NCI-H524 treated with DMSO at 0.1 percent for 48 hours (cell line): ENCODE measurements around the gene CD164L2.

Source experiments
- DNase-seq: peaks from one replicate; lab custom pipeline; 2025; lab: John Stamatoyannopoulos, UW

CD164L2 gene

DNA sequence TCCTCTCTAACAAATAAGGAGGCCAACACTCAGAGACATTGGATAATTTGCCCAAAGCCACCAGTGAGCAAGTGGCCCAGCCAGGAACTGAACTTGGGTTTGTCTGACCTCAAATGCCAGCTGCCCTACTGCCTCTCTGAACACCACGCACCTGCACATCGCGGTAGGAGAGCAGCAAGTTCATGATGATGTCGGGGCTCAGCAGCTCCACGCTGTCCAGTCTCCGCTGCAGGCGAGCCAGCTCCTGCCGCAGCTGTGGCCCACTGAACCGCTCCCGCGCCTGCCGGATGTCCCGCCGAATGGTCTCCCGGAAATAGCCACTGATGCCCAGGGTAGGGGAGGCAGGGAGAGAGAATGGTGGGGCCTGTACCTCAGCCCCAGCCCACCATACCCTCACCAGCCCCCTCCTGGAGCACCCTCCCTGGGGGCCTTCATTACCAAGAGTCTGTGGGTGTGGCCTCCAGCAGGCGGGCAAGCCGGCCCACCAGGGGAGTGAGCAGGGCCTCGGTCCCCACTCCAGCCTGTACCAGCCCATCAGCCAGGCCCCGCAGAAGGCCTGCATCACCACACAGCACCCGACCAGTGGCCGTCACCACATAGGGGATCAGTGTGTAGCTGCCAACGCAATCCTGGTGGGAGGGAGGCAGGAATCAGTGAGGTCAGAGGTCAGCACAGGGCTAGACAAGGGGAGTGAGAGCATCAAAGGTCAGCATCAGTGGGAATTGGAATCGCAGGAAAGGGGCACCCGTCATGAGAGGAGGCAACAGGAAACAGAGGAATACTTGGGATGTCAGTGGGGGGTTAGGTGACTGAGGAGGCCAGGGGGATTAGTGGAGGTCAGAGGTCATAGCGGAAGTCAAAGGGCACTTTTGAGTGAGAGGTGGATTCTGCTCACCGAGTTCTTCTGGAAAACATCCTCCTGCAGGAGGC is 19.1 kb downstream of the CD164L2 start:
- DNase-seq: no peak

DNA sequence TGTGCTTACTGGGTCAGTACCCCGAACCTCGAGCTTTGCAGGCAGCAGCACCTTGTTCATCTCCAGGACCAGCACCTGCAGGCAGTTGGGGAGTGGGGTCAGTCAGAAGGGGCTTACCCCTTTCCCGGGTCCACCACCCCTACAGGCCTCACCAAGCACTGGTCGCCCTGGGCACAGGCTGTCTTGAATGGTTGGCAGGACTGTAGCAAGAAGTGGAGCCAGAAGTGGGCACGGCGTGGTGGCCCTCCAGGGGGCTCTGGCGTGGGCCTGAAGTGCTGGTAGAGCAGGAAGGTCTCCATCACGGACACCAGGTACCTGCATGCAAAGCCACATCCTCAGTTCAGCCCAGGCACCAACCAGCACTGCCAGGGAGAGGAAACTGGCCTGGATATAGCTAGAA is 21.6 kb downstream of the CD164L2 start:
- DNase-seq: no peak

DNA sequence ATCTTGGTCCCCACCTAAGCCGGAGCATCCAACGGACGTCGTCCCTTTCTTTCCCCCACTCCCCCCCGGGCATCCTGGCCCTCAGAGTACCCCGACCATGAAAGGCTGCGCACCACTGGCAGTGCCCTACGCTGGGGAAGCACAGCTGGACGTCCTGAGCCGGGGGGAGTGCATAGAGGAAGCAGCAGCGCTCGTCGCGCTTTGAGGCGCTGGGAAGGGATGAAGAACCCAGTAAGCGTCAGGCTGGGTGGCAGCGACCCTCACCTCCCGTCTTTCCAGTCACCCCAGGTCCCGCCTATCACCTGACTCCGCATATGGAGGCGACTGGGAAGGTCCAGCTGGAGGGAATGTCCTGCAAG is 22.1 kb downstream of the CD164L2 start:
- DNase-seq: no peak

DNA sequence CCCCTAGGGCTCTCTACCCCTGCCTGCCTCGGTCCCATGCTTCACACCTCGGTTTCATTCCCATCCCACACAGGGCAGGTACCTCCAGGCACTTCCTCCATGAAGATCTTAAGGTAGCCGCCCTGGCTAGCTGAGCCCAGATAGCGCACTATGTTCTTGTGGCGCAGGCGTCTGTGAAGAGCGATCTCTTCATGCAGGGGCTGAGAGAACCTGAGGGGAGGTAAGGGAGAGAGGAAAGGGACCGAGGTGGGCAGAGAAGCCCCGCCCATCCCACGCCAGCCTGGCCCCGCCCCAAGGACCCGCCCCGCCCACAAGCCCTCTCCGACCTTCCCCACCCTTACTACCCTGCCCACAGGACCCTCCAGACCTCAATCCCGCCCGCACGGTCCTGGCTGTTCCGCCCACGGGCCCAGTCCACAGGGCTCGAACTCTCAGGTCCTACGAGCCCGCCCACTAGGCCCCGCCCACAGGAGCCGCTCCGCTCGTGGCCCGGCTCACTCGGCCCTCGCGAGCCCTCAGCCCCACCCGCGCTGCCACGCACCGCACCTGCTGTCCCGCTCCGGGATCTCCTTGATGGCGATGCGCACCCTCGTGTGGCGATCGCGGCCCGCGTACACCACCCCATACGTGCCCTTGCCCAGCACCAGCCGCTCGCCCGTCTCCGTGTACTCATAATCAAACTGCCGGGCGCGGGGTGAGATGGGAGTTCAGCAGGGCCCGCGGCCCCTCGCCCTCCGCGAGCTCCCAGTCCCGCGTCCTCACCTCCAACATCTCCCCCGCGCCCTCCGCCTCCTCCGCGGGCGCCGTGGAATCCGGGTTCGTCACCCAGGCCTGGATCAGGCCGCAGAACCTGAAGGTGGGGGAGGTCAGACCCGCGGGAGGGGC is 22.7 kb downstream of the CD164L2 start:
- DNase-seq: no peak

DNA sequence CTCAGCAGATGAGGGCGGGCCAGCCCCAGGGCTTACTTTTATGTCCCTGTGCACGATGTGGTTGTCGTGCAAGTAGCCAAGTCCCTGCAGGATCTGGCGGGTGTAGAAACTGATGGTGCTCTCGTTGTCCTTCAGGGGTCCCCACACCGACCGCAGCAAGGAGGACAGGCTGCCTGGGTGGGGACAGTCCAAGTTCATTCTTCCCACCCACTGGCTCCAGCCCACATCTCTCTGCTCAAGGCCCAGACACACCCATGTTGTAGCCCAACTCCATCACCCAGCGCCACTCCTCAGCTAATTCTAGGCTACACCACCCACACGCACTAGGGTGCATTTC is 23.3 kb downstream of the CD164L2 start:
- DNase-seq: no peak

DNA sequence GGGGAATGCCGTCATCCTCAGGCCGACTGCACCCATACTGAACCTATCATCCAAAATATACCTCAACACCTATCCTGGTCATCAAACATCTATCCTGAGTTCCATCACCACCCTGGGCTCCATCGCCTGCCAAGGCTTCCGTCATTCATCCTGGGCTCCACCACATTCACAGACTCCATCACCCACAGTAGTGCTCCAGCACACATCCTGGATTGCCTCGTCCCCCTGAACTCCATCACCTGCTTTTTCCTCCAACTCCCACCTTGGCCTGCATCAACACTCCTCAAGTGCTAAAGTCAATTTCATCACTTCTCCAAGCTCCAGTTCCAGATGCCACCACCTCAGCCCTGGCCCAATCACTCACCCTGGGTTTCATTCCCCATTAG is 24.2 kb downstream of the CD164L2 start:
- DNase-seq: no peak

DNA sequence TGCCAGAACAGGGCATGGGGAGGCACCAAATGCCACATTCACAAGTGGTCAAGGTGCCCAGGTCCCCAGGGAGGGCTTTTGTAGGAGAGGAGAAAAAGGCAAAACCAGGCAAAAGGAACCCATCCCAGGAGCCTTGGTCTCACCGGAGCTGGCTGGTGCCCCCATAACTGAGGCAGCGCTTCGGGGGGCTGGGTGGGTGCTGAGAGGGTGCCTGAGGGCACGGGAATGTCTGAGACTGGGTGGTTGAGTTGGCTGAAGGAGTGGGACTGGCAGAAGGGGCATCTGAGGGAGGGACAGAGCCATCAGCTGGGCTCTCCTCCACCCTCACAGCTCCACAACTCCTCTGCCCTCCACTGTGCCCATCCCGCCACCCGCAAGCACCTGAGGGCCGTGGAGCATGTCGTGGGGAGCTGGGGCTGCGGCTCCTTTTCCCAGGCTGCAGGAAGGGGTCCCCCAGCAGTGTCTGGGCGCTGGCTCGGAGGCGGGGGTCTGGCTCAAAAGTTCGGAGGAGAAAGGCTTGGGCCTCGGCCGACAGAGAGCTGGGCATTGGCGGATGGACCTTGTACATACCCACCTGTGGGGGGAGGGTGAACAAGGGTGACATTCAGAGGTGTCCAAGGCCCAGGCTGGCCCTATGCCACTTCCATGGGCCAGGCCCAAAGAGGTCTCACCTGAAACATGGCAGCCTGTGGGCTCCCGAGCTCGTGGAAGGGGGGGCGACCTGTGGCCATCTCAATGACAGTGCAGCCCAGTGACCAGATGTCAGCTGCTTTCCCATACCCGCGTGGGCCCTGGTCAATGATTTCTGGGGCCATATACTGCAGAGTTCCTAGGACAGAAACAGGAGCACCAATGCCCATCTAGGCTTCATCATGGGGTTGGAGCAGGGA is 24.9 kb downstream of the CD164L2 start:
- no peak for DNase-seq

DNA sequence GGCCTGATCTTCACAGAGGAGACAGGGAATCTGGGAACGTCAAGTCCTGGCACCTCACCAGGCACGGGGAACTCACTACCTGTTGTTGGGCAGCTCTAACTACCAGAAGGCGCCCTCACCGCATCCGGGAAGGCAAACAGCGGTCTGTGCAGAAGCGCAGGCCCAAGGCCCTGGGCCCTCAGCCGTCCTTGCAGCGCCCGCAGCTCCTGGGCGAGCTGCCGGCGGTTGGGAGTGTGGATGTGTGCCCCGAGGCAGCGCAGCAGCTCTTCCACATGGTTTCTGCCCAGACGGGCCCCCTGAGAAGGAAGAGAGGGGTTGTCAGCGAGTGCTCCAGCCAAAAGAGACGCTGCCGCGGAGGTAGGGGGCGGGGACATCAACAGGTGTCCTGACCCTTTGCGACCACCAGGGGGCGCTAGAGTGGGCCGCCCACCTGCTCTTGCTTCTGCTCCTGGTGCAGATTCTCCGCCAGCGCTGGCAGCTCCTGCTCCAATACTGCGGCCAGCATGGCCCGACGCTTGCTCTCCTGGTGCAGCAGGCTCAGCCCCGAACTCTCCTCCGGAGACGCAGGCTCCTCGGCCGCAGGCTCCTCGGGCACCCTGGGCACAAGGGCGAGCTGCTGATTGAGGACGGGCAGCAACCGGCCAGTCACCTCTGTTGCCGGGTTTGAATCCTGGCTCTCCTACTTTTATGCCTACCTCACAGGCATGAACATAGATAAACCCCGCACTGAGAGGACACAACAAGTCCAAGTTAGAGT is 25.7 kb downstream of the CD164L2 start:
- DNase-seq: no peak

DNA sequence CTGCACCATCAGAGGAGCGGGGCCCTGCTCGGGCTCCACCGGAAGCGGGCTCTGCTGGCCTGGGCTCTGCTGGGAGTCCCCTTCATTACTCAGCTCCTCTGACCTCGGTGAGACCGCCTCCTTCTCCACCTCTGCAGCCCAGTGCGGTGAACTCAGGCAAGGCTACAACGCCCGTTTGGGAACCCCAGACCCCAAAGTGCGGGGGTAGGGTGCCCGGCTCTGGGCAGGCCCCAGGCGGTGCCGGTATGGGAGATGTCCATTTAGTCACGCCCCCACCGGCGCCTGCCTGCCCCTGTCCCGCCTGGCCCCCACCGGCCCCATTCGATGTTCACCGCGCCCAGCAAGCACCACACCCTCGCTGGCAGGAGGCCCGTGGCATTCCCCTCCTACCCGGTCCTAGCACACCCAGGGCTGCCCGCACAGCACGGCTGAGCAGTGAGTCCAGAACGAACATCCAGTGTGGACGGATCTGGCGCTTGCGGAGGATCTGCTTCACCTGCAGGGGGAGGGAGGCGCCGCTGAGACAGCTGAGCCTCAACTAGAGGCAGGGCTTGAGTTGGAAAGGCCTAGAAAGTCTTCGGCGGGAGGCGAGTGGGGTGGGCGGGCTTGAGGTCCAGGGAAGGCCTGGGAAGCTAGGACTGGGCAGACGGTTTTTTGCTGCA is 26.4 kb downstream of the CD164L2 start:
- no peak for DNase-seq

DNA sequence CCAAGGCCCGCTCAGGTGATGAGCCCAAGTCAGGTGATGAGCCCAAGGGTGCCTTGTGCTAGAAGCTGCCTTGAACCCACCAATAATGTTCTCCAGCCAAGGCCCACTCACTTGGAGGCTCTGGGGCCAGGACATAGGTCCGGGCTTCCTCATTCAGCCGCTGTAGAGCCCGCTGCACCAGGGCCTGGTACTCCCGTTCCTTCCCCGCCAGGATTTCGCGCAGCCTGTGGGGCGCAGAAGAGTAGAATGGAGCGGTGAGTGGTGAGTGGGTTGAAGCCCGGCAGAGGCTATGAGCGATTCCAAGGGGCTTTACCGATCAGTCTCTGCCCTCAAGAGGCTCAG is 26.9 kb downstream of the CD164L2 start:
- DNase-seq: no peak

DNA sequence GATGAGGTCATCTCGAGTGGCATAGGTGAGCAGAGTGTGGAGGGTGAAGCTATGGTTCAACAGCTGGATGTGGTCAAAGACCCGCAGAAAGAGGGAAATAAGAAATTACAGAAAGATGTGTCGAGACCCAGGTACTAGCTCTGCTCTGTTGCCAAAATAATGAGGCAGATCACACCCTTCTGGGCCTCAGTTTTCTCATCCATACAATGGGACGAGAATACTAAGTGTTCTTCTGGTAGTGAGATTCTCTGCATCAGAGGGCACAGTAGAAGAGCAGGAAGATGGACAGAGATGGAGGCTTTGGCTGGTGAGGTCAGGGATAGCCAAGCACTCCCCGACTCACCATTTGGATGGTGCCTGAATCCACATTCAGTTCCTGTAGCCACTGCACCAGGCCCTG is 27.4 kb downstream of the CD164L2 start:
- no peak for DNase-seq

DNA sequence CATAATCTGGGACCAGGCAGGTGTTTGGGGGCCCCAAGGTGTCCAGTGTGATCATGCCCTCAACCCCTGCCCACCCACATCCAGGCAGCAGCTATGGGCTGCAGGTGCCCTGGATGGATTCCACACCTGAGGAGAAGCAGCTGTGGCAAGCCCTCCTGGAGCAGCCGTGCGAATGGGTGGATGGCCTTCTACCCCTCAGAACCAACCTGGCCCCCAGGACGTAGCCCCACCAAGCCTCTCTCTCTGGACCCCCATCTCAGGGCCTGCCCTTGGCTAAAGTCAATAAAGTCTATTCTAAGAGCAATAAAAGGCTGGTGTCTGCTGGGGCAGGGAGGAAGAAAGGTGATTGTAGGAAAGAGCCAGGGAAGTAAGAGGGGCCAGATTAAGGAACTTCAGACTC is 29.5 kb downstream of the CD164L2 start:
- DNase-seq: no peak

DNA sequence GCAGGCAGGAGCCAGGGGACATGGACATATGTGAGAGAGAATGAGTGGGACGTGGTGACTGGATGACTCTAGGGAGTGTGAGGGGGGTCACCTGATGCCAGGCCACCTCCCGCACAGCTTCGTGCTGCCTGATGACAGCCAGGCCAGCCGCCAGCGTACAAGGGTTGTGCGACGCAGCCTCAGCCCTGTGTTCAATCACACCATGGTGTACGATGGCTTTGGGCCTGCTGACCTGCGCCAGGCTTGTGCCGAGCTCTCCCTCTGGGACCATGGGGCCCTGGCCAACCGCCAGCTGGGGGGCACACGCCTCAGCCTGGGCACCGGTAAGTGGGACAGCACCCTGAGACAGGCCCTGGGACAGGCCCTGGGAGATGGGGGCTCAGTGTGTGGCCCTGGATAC is 30.0 kb downstream of the CD164L2 start:
- no peak for DNase-seq

DNA sequence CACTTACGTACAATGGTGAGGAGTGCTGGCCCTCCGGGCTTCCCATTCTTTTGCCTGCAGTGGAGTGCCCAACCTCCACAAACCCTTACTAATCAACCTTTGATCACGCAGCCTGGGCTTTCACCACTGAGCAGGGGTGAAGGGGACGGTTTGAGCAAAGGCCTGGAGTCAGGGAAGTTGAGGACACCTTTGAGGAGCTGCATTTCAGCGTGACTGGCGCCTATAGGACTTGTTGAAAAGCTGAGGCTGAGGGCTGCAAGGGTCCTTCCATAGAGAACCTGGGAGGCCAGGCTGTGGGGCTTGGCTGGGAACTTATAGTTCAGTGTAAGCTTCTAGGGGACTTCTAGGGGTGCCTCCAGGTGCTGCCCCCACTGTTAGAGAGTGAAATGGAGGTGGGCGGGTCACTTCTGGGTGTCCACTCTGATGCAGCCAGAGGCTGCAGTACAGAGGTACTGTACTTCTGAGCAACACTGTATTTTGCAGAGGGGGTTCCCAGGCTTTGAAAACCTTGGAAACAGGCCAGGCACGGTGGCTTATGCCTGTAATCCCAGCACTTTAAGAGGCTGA is 31.5 kb downstream of the CD164L2 start:
- DNase-seq: no peak

DNA sequence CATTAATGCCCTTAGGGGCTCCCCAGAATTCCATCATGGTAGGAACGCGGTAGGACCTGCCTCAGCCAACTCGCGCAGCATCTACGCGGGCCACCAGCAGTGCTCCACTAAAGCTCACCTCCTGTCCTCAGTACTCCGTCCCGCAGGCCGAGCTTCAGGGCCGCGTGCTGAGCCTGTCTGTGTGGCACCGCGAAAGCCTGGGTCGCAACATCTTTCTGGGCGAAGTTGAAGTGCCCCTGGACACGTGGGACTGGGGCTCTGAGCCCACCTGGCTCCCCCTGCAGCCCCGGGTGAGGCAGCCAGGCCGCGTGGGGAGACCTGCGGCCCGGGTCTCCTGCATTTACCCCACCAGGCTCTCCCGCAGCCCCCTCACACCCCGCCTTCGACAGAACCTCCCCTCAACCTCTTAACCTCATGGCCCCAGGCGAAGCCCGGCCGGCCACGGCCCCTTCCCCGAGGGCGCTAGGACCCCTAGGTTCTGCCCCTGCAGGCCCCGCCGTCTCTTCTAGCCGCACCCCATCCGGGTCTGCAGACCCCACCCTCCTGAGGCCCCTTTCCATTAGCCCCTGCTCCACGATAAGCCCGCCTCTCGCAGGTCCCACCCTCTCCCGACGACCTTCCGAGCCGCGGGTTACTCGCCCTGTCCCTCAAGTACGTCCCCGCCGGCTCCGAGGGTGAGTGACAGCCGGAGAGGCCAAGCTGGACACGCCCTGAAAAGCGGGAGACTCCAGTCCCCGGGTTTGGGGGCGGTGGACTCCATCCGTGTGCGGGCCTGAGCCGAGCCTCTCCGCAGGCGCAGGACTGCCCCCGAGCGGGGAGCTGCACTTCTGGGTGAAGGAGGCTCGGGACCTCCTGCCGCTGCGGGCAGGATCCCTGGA is 32.2 kb downstream of the CD164L2 start:
- DNase-seq: no peak

DNA sequence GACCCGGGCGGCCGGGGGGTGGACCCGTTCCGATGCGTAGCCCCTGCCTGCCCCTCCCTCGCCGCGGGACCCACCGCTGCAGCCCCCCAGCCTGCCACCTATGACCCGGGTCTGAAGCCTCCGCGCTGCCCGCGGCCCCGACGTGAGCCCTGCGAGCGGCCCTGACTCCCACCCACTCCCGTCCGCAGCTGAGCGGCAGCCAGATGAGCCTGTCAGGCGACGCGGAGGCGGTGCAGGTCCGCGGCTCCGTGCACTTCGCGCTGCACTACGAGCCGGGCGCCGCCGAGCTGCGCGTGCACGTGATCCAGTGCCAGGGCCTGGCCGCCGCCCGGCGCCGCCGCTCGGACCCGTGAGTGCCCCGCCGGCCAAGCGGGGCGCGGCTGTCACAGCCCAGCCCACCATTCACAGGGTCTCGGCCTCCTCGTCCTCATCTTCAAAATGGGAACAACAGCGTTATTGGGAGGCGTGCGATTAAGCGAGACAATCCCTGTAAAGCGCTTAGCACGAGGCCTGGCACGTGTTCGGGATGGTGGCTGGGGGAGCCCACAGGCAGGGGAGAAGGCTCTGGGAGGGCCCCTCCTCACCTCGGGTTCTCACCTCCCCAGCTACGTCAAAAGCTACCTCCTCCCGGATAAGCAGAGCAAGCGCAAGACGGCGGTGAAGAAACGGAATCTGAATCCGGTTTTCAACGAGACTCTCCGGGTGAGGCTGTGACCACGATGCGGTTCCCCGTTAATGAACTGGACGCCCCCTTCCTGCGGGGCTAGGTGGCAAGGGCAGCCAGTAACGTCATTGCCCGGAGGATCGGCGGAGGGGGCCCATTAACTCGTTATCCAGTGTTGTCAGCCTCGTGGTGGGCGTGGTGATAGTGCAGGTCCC is 33.1 kb downstream of the CD164L2 start:
- DNase-seq: no peak

DNA sequence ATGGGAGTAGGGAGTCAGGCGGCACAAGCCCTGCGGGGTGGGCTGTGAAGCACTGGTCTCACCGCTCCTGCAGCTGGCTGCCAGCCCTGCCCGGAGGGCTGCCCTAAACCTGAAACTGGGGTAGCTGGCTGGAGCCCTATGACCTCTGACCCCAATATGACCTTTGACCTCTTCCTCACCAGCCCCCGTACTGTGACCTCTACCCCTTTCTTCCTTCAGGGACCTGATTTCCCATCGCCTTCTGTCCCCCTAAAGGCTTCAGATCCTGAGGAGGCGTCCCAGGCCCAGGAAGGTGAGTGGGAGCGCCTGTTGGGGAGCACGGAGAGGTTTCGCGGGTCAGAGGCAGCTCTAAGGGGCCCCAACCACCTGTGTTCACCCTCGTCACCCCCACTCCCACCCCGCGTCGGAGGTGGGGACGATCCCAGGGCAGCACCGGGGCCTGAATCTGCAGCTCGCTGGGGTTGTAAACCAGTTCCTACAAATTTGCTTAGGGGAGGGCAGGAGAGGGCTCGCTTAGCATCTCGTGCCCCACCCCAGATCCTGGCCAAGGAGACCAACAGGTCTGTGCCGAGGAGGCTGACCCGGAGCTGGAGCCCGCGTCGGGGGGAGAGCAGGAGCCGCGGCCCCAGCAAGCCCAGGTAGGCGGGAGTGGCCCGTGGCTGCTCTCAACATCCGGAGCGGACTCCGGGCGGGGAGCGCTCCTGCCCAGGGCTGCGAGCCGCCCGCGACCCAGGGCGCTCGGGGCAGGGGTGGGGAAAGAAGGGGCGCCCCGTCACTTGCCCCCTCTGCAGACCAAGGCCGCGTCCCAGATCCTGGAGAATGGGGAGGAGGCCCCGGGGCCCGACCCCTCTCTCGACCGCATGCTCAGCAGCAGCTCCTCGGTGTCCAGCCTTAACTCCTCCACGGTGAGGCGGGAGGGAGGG is 34.0 kb downstream of the CD164L2 start:
- no peak for DNase-seq
